Cardiac fibroblast (primary cell): ENCODE data around the gene BAZ1A.

Experiments used
- DNase-seq, 2 donors: peaks; one replicate each; pipeline versions ENCODE4 v3.0.0 to v3.0.0-alpha.2; 2010; ENCODE audit warnings: low read depth in 2 of 2
- H3K4me3 ChIP-seq, 2 donors: replicated peaks in 1 of 2; 1 replicate in 1 of 2; 2 replicates in 1 of 2; pipeline ENCODE4 v1.5.1; 2011; ENCODE audit warnings: low read depth in 2 of 2, low read length in 2 of 2, mild to moderate bottlenecking in 2 of 2, moderate library complexity in 1 of 2
- TF ChIP-seq, protein P1 (sequence below): IDR thresholded peaks from one replicate; pipeline ENCODE4 v1.5.1; 2011; ENCODE audit warnings: low read depth, mild to moderate bottlenecking, low read length, inconsistent platforms

BAZ1A gene

DNA sequence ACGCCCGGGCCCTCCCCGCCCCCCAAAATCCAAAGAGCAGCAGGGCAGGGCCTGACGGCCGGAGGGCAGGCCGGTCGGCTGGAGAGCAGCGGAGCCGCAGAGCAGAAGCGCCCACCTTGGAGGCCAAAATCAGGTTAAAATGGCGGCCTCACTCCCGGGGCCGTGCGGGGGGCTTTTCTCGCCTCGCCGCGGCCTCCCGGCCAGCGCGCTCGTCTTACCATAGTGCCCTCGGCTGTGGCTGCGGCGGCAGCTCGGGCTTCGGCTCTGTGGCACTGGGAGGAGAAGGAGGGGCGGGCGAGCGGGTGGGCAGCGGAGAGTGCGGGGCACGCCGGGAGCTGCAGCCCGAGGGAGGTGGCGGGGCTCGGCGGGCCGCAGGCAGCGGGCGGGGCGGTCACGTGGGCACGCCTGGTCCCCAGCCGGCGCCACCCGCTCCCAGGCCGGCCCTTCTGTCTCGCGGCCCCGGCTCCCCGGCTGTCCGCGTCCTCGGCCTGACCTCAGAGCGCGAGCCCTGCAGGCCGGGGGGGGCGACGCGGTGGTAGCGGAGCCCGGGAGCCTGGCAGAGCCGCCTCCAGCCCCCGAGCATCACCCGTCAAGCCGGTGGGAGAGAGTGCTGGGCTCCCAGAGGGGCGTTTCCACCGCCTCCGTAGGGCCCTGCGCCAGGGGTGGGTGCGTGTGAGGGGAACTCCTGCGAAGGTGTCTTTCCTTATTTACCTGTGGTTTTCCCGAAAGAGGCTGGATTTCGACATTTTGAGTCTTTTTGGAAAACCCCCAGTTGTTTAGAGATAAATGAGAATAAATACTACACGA, 160.6 kb downstream of the BAZ1A start, which contains the start of gene CFL2:
CFL2 (minus strand) TSS at position 274 of the 807 bp plus-strand sequence; CDS start at position 221, 53 bp downstream.
- peak; percentile 66 to 74 for DNase-seq
- TF ChIP-seq, protein P1, sequence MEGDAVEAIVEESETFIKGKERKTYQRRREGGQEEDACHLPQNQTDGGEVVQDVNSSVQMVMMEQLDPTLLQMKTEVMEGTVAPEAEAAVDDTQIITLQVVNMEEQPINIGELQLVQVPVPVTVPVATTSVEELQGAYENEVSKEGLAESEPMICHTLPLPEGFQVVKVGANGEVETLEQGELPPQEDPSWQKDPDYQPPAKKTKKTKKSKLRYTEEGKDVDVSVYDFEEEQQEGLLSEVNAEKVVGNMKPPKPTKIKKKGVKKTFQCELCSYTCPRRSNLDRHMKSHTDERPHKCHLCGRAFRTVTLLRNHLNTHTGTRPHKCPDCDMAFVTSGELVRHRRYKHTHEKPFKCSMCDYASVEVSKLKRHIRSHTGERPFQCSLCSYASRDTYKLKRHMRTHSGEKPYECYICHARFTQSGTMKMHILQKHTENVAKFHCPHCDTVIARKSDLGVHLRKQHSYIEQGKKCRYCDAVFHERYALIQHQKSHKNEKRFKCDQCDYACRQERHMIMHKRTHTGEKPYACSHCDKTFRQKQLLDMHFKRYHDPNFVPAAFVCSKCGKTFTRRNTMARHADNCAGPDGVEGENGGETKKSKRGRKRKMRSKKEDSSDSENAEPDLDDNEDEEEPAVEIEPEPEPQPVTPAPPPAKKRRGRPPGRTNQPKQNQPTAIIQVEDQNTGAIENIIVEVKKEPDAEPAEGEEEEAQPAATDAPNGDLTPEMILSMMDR: no peak
- H3K4me3 ChIP-seq: peak within 1 kb of the TSS; percentile 79 to 82

DNA sequence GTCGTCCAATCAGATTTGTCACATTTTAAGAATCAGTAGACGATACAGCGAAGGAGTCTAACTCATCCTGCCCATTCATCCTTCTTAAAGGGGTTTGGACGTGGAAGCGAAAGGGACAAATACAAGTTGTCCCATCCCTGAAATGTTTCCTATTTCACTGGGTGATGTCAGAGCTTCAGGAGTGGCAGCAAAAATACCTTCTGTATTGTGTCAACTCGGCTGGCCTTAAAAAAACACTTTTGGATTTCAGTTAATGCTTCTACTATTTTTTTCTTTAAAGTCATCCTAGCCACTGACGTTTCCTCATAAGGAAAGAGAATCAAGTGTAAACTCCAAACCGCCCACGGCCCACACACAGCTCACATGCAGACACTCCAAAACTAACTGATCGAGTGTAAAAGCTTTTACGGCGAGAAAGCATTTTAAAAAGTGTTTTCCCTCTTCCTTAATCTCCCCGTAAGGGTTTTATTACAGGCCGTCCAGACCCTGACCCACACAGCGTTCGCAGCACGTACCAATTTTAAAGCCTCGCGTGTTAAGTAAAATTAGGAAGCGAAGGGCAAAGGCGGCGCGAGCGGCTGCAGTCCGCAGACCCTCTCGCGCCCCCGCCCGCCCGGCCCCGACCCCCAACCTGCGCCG, 161.4 kb downstream of the BAZ1A start:
- DNase-seq: peak; percentile 61 to 87
- TF ChIP-seq, protein P1: no peak
- H3K4me3 ChIP-seq: peak overlapping the region; percentile 79 to 82

DNA sequence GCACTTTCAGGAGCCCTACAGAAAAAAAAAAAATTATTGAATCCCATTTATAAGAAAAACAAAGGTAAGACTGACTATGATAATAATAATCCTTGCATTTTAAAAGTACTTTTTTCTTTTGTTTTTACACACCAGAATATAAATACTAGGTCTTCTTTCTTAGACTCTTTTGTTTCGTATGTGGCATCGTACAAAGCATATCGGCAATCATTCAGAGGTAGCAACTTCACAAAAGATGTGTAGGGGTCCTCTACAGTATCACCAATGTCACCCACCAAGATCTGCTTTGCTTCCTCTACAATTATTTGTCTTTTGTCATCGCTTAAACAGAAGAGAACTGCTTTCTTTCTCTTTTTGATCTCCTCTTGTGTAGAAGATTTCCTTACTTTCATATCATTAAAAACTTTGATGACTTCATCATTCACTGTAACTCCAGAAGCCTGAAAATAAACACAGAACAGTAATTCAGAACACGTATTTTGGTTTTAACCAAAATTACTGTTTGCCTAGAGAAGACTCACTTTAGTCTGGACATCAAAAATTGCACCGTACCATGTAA, 162.0 kb downstream of the BAZ1A start:
- H3K4me3 ChIP-seq: peak overlapping the region; percentile 79 to 82
- TF ChIP-seq, protein P1: no peak
- no peak for DNase-seq

DNA sequence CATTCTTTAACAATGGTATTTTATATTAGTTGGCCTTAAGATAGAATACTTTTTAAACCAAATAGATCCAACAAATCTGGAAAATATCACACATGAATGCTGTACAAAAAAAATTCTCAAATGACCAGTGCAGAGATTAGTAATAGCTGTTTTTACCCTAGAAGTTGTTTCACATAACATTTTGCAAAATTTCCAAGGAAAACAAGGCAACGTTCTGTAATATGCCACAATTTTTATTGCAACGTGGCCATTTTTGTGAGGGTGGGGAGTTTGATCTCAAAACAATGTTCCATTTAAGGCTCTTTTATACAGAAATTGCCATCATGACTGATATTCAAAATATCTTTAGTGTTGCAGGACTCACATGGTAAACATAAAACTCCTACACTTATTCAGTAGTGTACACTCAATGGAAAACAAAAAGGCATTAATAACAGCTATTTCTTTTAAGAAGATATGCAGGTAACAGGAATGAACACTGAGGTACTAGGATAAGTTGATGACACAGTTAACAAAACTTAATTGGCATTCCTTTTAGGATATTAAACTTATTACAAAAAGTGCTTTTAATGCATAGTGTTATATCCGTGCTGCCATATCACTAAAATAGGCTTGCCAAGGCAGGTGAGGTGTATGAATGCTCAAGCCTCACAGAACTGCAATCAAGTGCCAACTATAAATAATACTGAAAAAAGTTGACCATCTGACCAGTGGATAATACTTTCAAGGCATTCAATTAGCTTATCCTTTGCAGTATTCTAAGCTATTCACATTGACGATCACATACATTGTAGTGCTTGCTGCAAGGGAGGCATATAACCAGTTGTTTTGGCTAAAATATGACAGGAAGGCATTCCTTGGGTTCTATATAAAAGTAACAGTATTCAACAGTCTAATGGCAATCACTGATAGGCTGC, 163.1 kb downstream of the BAZ1A start:
- H3K4me3 ChIP-seq: no peak overlapping the region
- TF ChIP-seq, protein P1: no peak
- peak in 1 of 2 donors; percentile 33 for DNase-seq

DNA sequence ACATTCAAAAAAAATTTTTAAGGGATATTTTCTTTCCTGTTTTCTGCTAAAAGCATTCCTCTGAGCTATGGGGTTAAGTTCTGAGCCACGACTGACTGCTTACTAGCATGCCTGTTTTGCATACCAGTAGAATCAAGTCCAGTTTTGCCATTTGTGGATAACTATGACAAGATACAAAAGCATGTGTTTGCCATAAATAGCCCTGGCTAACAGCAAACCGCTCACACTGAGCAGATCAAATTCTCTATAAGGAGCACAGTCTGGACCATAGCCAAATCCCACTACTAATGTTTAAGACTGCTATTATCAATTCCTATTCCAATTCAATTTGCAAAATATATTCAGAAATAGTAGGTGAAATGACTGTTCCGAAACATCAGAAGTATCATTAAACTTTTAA, 164.0 kb downstream of the BAZ1A start:
- DNase-seq: peak; percentile 78 to 88
- no peak overlapping the region for H3K4me3 ChIP-seq
- TF ChIP-seq, protein P1: no peak

DNA sequence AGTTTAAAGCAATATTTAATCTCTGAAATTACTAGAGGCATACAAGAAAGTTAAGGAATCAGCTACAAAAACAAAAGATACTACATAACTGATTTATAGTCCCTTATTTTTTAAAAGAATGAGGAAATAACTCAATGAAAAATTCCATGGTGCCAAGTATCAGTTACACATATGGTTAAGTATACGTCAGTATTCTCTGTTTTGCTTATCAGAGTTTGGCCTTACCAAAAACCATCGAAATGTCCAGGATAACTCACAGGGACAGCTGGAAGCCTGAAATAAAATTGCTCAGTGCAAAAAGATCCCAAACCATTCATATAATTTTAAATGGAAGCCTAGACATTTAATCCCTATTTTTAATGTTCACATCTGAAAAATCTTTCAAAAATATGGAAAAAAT, 164.4 kb downstream of the BAZ1A start:
- peak; percentile 18 to 47 for DNase-seq
- no peak overlapping the region for H3K4me3 ChIP-seq
- TF ChIP-seq, protein P1: no peak
